Limb (tissue), 2 donors: ENCODE data around the gene LIN9.

Experiments used
- DNase-seq, 2 donors: peaks; one replicate each; pipeline ENCODE4 v3.0.0-alpha.2; 2016; ENCODE audit errors: extremely low spot score in 2 of 2

Gene LIN9

DNA sequence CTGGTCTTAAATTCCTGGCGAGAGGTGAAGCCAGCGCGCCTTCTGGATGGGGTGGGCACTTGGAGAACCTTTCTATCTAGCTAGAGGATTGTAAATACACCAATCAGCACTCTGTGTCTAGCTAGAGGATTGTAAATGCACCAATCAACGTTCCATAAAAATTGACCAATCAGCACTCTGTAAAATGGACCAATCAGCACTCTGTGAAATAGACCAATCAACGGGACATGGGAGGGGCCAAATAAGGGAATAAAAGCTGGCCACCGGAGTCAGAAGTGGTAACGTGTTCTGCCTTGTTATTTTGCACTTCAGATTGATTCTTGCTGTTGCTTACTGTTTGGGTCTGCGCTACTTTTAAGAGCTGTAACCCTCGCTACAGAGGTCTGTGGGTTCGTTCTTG, 12.0 kb upstream of the LIN9 start:
- no peak for DNase-seq

GRCh38 chr1:226318471-226318870, 9.5 kb upstream of the LIN9 start:
- DNase-seq, result no peak

GRCh38 chr1:226314055-226314454, 5.1 kb upstream of the LIN9 start:
- DNase-seq, result no peak

DNA sequence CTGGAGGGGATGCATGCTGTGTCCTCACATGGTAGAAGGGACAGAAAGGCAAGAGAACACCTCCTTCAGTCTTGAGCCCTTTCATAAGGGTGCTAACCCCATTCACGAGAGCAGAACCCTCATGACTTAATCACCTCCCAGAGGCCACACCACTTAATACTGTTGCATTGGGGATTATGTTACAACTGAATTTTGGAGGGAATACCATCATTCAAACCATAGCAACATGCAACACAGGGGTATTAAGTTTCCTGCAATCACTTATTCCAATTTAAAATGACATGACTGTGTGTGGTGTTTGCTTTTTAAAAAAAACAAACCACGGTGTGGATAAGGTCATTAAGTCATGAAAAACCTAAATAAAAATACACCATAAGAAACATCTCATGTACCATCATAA, 3.1 kb upstream of the LIN9 start:
- DNase-seq, result no peak

- DNase-seq, result no peak
Observed at GRCh38 chr1:226311376-226311775, 2.4 kb upstream of the LIN9 start.

DNA sequence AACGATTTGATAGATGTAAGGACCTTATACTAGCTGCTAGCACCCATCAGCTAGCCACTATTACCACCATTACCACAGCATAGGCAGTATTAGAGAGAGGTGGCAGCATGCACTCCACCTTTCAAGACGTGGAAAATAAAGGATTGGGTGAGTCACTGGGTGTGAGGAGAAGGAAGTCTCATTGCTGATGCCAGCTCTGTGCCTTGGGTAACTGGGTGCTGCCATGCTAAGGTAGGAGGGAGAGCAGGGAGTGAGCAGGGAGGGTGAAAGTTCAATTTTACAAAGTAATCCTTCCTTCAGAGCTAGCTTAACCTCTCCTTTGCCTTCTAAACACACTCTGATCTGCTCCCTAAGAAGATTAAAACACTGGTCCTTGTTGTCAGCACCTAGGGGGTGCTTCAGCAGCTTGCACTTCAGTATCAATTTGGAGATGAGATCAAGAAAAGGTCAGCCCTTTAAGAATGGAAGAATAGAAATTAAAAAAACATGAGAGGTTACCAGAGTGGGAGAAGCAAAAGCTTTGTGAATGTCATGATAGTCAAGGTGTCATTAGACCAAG, 1.8 kb upstream of the LIN9 start:
- no peak for DNase-seq

- DNase-seq, result no peak
Observed at GRCh38 chr1:226310245-226310540, 1.2 kb upstream of the LIN9 start.

- peak in 1 of 2 donors; percentile 29 for DNase-seq
Observed at GRCh38 chr1:226309398-226310244, 657 bp upstream of the LIN9 start.

GRCh38 chr1:226308166-226308722, 720 bp downstream of the LIN9 start:
- peak in 1 of 2 donors; percentile 60 for DNase-seq

DNA sequence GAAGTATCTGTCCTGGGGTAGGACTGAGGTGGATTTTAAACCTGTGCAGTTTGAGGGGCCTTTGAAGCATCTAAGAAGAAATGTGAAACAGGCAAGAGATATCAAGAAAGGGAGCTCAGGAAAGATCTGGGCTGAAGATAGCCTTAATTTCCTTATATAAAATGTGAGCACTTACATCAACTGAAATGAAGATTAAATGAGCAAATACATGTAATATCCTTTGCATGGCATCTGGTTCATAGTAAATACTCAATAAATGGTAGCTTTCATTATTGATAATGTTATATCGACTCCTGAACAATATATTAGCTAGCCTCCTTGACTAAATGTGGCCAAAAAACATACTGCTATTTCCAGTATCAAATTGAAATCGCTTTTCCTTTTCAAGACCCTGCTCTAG, 2.5 kb downstream of the LIN9 start:
- no peak for DNase-seq

GRCh38 chr1:226305184-226305583, 3.8 kb downstream of the LIN9 start:
- DNase-seq, result no peak

- no peak for DNase-seq
Observed at GRCh38 chr1:226304291-226304955, 4.5 kb downstream of the LIN9 start.

GRCh38 chr1:226302731-226303130, 6.2 kb downstream of the LIN9 start:
- no peak for DNase-seq

GRCh38 chr1:226296911-226297310, 12.1 kb downstream of the LIN9 start:
- DNase-seq, result no peak

DNA sequence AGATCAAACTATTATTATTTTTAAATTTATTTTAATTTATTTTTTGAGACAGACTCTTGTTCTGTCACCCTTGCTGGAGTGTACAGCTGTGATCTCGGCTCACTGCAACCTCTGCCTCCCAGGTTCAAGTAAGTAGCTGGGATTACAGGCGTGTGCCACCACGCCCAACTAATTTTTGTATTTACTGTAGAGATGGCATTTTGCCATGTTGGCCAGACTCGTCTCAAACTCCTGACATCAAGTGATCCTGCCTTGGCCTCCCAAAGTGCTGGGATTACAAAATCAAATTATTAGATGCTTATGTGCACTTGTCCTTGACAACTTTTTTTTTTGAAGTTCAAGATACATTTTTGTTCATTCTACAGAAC, 15.4 kb downstream of the LIN9 start:
- DNase-seq, result no peak

DNA sequence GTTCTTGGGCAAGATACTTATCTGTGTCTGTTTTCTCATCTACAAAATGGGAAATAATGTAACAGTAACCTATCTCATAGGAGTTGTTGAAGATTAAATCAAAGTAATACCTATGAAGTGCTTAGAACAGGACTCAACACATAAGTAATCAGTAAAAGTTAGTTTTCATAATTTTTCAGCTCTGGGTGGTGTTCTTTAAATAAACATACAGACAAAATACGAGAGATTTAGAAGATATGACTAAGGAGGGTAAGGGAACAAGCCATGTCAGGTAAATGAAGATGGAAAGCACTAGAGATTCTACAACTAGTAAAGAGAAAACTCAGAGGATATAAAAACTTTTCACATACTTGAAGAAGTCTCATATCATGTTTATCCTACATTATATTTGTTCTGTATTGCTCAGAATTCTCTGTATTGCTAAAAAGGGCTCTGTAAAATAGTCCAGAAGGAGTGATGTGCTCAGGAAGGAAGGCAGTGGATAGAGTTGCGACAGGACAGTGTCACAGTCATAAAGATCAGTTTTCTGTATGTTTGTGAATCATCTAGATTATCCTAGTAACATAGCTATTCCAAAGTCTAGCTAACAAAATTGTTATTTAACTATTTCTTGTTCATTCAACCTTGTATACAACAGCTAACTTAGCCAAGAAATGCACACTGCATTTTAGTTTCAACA, 16.0 kb downstream of the LIN9 start:
- no peak for DNase-seq

DNA sequence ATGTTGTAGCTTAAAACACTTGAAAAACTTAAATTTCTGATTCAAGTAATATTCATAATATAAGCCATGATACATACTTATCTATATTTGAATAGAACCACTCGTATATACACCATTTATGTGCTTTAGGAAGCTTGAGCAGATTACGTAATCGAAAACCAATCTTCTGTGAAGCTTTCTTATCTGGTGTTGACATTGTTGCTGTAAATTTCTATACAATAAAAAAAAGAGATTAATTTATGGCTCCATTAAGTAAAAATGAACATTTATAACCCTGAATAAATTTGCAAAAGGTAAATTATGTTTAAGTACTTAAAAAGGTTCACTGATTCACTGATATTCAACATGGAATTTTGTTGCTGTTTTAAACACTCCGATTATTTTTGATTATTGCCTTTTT, 21.4 kb downstream of the LIN9 start:
- DNase-seq, result no peak

GRCh38 chr1:226281058-226281457, 27.9 kb downstream of the LIN9 start:
- no peak for DNase-seq

DNA sequence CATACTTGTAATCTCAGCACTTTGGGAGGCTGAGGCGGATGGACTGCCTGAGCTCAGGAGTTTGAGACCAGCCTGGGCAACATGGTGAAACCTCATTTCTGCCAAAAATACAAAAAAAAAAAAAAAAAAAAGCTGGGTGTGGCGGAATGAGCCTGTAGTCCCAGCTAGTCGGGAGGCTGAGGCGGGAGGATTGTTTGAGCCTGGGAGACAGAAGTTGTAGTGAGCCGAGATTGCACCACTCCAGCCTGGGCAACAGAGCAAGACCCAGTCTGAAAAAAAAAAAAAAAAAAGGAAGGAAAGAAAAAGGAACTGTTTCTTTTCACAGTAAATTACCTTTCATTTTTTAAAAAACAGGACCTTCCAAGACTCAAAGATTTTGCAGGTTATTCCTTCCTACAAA, 29.5 kb downstream of the LIN9 start:
- no peak for DNase-seq

DNA sequence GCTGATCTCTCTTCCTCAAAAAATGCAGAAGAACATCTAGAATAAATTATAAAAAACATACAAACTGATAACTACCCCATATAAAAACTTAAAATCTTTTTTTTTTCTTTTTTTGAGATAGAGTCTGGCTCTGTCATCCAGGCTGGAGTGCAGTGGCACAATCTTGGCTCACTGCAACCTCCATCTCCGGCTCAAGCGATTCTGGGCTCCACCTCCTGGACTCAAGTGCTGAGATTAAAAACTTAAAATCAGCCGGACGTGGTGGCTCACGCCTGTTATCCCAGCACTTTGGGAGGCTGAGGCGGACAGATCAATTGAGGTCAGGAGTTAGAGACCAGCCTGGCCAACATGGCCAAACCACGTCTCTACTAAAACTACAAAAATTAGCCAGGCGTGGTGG, 31.1 kb downstream of the LIN9 start:
- DNase-seq, result no peak

- no peak for DNase-seq
Observed at GRCh38 chr1:226276987-226277386, 32.0 kb downstream of the LIN9 start.

- DNase-seq, result no peak
Observed at GRCh38 chr1:226276077-226276682, 32.8 kb downstream of the LIN9 start.
